GM21737 (cell line): ENCODE results near the gene BNIP5.
"Not testable (repeated sequence)": the region's sequence is repeated elsewhere in the genome, so short reads cannot be mapped to it uniquely, and the experiment has no call there.

Source experiments
- ATAC-seq: cut with Tn5 transposase; IDR thresholded peaks from one replicate; pipeline ENCODE4 v1.9.1; 2021; ENCODE audit warnings: mild to moderate bottlenecking, moderate library complexity; ENCODE audit not compliant: unreplicated experiment

BNIP5 gene

GRCh38 chr6:36345681-36346466, 9.2 kb upstream of the BNIP5 start:
- no peak for ATAC-seq

GRCh38 chr6:36343109-36343680, 6.5 kb upstream of the BNIP5 start:
- ATAC-seq: no peak

- ATAC-seq: no peak
Observed at GRCh38 chr6:36340618-36341454, 4.1 kb upstream of the BNIP5 start.

GRCh38 chr6:36340306-36340617, 3.6 kb upstream of the BNIP5 start:
- no peak for ATAC-seq

GRCh38 chr6:36339146-36339545, 2.5 kb upstream of the BNIP5 start:
- ATAC-seq: no peak

GRCh38 chr6:36338223-36338622, 1.5 kb upstream of the BNIP5 start:
- ATAC-seq: not testable (repeated sequence)

GRCh38 chr6:36337814-36338213, 1.1 kb upstream of the BNIP5 start:
- ATAC-seq: no peak

GRCh38 chr6:36336208-36336710, 429 bp downstream of the BNIP5 start:
- ATAC-seq: no peak

- ATAC-seq: no peak
Observed at GRCh38 chr6:36335465-36336207, 1.1 kb downstream of the BNIP5 start.

- ATAC-seq: no peak
Observed at GRCh38 chr6:36334832-36335459, 1.7 kb downstream of the BNIP5 start.

- ATAC-seq: no peak
Observed at GRCh38 chr6:36333931-36334725, 2.6 kb downstream of the BNIP5 start.

- ATAC-seq: no peak
Observed at GRCh38 chr6:36333171-36333895, 3.4 kb downstream of the BNIP5 start.

GRCh38 chr6:36331381-36331780, 5.3 kb downstream of the BNIP5 start:
- ATAC-seq: no peak

GRCh38 chr6:36330366-36330765, 6.3 kb downstream of the BNIP5 start:
- no peak for ATAC-seq

GRCh38 chr6:36329798-36330291, 6.8 kb downstream of the BNIP5 start:
- no peak for ATAC-seq

GRCh38 chr6:36328600-36328999, 8.1 kb downstream of the BNIP5 start:
- no peak for ATAC-seq

- no peak for ATAC-seq
Observed at GRCh38 chr6:36327919-36328236, 8.8 kb downstream of the BNIP5 start.

GRCh38 chr6:36327226-36327918, 9.3 kb downstream of the BNIP5 start:
- no peak for ATAC-seq
